Hepatocyte (in vitro differentiated cells): Measurements from ENCODE around the gene ETF1. TPM values are rescaled to one million over a fixed set of nuclear protein-coding genes. Genes with fewer than 3 reads are reported as not detected.
A peak's percentile ranks its signal among the peaks of the same experiment; 100 is the strongest.

Experiments used
- DNase-seq: peaks from one replicate; pipeline ENCODE4 v3.0.0-alpha.2; 2016; ENCODE audit warnings: low spot score
- H2AFZ ChIP-seq: fragments of 200-600 bp; sonication (generic); 2 replicates; pipeline ENCODE4 v1.6.0; 2016; ENCODE audit warnings: antibody characterized with exemption, mild to moderate bottlenecking
- H3K27ac ChIP-seq: fragments of 200-600 bp; sonication (generic); 2 replicates; pipeline ENCODE4 v1.5.1; 2016; ENCODE audit warnings: mild to moderate bottlenecking
- H3K27me3 ChIP-seq: fragments of 200-600 bp; sonication (generic); 2 replicates; pipeline ENCODE4 v1.6.1; 2016
- H3K36me3 ChIP-seq: fragments of 200-600 bp; sonication (generic); replicated peaks from 2 replicates; pipeline ENCODE4 v1.5.1; 2016; ENCODE audit warnings: low read depth; ENCODE audit not compliant: insufficient read depth
- H3K4me1 ChIP-seq: fragments of 200-600 bp; sonication (generic); 2 replicates; pipeline ENCODE4 v1.5.1; 2016; ENCODE audit warnings: mild to moderate bottlenecking, moderate library complexity; ENCODE audit not compliant: insufficient read depth
- H3K4me2 ChIP-seq: fragments of 200-600 bp; sonication (generic); 2 replicates; pipeline ENCODE4 v1.6.0; 2016
- H3K4me3 ChIP-seq: fragments of 200-600 bp; sonication (generic); 2 replicates; pipeline ENCODE4 v1.5.1; 2016; ENCODE audit warnings: mild to moderate bottlenecking
- H3K79me2 ChIP-seq: fragments of 200-600 bp; sonication (generic); 2 replicates; pipeline ENCODE4 v1.6.0; 2017; ENCODE audit warnings: mild to moderate bottlenecking
- H3K9me2 ChIP-seq: fragments of 200-600 bp; sonication (generic); replicated peaks from 2 replicates; pipeline ENCODE4 v1.6.0; 2017; ENCODE audit warnings: mild to moderate bottlenecking; ENCODE audit not compliant: insufficient read depth
- H3K9me3 ChIP-seq: fragments of 200-600 bp; sonication (generic); 2 replicates; pipeline ENCODE4 v1.5.1; 2016; ENCODE audit warnings: low read depth, mild to moderate bottlenecking
- H4K20me1 ChIP-seq: fragments of 200-600 bp; sonication (generic); 2 replicates; pipeline ENCODE4 v1.6.0; 2016; ENCODE audit warnings: mild to moderate bottlenecking; ENCODE audit not compliant: insufficient read depth, poor library complexity, severe bottlenecking
- EZH2 ChIP-seq: fragments of 200-600 bp; sonication (generic); IDR thresholded peaks from 2 replicates; pipeline ENCODE4 v1.6.1; 2016; ENCODE audit warnings: antibody characterized with exemption, mild to moderate bottlenecking, borderline replicate concordance
- EZH2phosphoT487 ChIP-seq: fragments of 200-600 bp; sonication (generic); IDR thresholded peaks from one replicate; pipeline ENCODE4 v1.6.1; 2018; ENCODE audit warnings: antibody characterized with exemption, mild to moderate bottlenecking, low read depth, moderate library complexity; ENCODE audit not compliant: unreplicated experiment, severe bottlenecking
- WGBS: methylation state at CpG from one replicate; pipeline ENCODE4 v1.1.6; 2016; ENCODE audit warnings: low lambda C conversion rate; ENCODE audit errors: missing lambda C conversion rate; 5-methylcytosine and 5-hydroxymethylcytosine counted together
- polyA plus RNA-seq: library from polyadenylated mRNA; unstranded; fragments of >200 nt; fragmentation: Nextera tagmentation; extraction: Ambion mirVana; gene quantifications from 2 replicates; pipeline ENCODE4 v1.2.1, GENCODE V29; 2016
- total RNA-seq: library from RNA; depleted of rRNA; stranded (reverse); fragments of >200 nt; gene quantifications from 2 replicates; pipeline ENCODE4 v1.2.3, GENCODE V29; 2014
- TF ChIP-seq, protein P1 (sequence below): fragments of 200-600 bp; sonication (generic); IDR thresholded peaks from 2 replicates; pipeline ENCODE4 v1.5.1; 2016; ENCODE audit warnings: antibody characterized with exemption, mild to moderate bottlenecking; ENCODE audit not compliant: poor library complexity

The ETF1 gene
- total RNA-seq (90.5 and 93.3 TPM in 2 replicates), polyA plus RNA-seq (35.3 and 42.6 TPM in 2 replicates)

DNA sequence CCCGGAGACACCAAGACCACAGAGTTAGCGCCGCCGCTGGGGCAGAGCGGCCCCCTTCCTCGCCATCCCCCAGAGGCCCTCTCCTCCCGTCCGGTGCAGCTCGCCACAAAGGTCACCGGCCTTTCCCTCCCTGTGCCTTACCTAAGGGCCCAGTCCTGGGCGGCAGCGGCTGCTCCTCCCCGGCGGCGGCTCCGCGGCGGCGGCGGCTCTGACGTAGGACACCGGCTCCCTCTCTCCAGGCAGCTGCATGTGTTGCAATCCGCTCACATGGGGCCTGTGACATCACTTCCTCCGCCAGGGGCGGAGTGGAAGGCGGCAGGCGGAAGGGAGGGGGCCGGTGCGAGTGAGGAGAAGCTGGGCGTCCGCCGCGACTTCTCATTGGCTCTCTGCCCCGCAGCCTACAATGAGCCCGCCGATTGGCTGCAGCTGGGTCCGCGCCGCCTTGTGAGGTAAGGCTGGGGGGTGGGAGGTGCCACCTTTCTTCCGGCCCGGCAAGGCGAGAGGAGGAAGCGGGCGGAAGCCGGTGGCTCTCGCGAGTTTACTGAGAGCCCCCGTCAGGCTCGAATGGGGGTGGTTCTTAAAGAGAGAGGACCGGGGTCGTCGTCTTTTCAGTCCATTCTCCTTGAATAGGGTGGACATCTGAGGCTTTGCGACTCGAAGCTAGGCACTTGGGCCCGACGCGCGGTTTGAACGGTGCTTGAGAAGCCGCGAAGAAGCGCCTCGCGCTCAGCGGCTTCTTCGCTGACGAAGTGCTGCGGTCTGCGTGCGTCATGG, at the start of gene ETF1:
Gene ETF1, minus strand, starts transcription at position 281 of the 774 bp plus-strand sequence. CDS start 318 bp downstream, outside the sequence.
- peak; percentile 100 for DNase-seq

DNA sequence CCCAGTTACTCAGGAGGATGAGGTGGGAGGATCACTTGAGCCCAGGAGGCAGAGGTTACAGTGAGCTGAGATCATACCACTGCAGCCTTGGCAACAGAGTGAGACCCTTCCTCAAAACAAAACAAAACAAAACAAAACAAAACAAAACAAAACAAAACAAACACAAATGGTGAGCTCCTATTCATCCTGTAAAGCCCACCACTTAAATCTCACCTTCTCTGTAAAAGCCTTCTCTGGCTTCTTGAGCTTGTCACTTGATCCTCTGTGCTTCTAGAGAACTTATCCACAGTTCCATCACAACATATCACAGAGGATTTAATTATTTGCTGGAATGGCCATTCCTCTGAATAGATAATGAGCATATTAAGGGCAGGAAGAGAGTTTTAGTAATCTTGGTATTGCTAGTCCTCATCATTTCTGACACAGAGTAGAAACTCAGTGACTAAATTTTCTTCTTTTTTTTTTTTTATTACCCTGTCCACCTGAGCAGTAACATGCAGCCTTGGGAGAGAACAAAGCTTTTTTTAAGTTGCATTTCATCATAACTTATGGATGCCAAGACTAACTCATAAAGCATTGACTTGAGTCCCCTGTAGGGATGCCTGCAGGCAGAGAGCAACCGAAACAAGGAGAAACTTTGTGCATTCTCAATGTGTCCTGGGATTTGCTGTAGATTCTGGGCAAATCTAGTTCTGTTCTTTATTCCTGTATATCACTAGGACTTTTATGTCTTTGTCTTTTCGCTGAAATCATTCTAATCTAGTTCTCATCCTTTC, 45.2 kb upstream of the ETF1 start:
- 88% methylated on average over 2 of the region's 2 CpGs for WGBS
- H2AFZ ChIP-seq, result no peak overlapping the region
- H3K79me2 ChIP-seq, result no peaks in the 10 kb centered on the region
- no peak overlapping the region for H3K4me3 ChIP-seq
- no peaks in the 10 kb centered on the region for H3K9me2 ChIP-seq
- no peaks in the 10 kb centered on the region for H3K9me3 ChIP-seq
- H3K27me3 ChIP-seq, result no peaks in the 10 kb centered on the region
- no peak overlapping the region for H3K4me2 ChIP-seq
- no peaks in the 10 kb centered on the region for H3K36me3 ChIP-seq
- TF ChIP-seq EZH2 (no peak), EZH2phosphoT487 (no peak)
- TF ChIP-seq, protein P1, sequence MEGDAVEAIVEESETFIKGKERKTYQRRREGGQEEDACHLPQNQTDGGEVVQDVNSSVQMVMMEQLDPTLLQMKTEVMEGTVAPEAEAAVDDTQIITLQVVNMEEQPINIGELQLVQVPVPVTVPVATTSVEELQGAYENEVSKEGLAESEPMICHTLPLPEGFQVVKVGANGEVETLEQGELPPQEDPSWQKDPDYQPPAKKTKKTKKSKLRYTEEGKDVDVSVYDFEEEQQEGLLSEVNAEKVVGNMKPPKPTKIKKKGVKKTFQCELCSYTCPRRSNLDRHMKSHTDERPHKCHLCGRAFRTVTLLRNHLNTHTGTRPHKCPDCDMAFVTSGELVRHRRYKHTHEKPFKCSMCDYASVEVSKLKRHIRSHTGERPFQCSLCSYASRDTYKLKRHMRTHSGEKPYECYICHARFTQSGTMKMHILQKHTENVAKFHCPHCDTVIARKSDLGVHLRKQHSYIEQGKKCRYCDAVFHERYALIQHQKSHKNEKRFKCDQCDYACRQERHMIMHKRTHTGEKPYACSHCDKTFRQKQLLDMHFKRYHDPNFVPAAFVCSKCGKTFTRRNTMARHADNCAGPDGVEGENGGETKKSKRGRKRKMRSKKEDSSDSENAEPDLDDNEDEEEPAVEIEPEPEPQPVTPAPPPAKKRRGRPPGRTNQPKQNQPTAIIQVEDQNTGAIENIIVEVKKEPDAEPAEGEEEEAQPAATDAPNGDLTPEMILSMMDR, result no peak
- no peaks in the 10 kb centered on the region for H4K20me1 ChIP-seq
- no peak overlapping the region for H3K27ac ChIP-seq
- no peak for DNase-seq
- no peaks in the 10 kb centered on the region for H3K4me1 ChIP-seq

More for the DNA sequence above, at the start of gene ETF1:
- H3K9me3 ChIP-seq, result no peaks in the 10 kb centered on the region
- peak within 1 kb of the TSS; percentile 97 for H3K27ac ChIP-seq
- peak within 1 kb of the TSS; percentile 92 for H3K4me2 ChIP-seq
- TF ChIP-seq EZH2, result no peak
- TF ChIP-seq, protein P1, result no peak
- no peak for TF ChIP-seq EZH2phosphoT487
- H2AFZ ChIP-seq, result peak within 1 kb of the TSS; percentile 20
- H3K79me2 ChIP-seq, result peaks cover 90% of the 10 kb centered on the region
- peaks cover 38% of the 10 kb centered on the region for H4K20me1 ChIP-seq
- no peaks in the 10 kb centered on the region for H3K27me3 ChIP-seq
- H3K4me3 ChIP-seq, result peak within 1 kb of the TSS; percentile 53
- peaks cover 36% of the 10 kb centered on the region for H3K4me1 ChIP-seq
- no peaks in the 10 kb centered on the region for H3K9me2 ChIP-seq
- under 1% methylated on average over 60 of the region's 70 CpGs for WGBS
- H3K36me3 ChIP-seq, result no peaks in the 10 kb centered on the region

DNA sequence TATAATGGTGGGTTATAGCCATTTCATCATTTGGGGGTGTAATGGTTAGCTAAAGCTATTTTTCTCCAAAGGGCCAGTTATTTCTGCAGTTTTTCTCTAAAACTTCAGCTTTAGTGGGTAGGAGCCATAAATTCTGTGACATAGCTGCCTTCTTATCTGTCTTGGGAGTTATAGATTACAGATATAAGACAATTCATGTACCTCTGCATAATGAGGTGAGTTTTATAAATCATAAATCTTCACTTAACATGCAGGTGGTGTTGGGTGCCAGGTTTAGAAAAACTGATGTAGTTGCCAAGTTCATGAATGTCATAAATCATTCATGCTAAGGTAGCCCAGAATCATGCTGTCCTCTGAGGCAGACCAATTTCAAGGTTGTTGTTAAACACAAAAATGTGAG, 42.1 kb upstream of the ETF1 start:
- DNase-seq, result no peak
- Histone ChIP-seq H3K4me3 (no peak overlapping the region), H4K20me1 (no peaks in the 10 kb centered on the region), H3K9me2 (no peaks in the 10 kb centered on the region), H2AFZ (no peak overlapping the region), H3K9me3 (no peaks in the 10 kb centered on the region), H3K36me3 (no peaks in the 10 kb centered on the region), H3K79me2 (no peaks in the 10 kb centered on the region), H3K4me1 (no peaks in the 10 kb centered on the region), H3K4me2 (no peak overlapping the region), H3K27ac (no peak overlapping the region), H3K27me3 (no peaks in the 10 kb centered on the region)
- TF ChIP-seq, protein P1, result no peak
- TF ChIP-seq EZH2 (no peak), EZH2phosphoT487 (no peak)
